ENCODE results near the gene CGB7.

CGB7 gene

DNA sequence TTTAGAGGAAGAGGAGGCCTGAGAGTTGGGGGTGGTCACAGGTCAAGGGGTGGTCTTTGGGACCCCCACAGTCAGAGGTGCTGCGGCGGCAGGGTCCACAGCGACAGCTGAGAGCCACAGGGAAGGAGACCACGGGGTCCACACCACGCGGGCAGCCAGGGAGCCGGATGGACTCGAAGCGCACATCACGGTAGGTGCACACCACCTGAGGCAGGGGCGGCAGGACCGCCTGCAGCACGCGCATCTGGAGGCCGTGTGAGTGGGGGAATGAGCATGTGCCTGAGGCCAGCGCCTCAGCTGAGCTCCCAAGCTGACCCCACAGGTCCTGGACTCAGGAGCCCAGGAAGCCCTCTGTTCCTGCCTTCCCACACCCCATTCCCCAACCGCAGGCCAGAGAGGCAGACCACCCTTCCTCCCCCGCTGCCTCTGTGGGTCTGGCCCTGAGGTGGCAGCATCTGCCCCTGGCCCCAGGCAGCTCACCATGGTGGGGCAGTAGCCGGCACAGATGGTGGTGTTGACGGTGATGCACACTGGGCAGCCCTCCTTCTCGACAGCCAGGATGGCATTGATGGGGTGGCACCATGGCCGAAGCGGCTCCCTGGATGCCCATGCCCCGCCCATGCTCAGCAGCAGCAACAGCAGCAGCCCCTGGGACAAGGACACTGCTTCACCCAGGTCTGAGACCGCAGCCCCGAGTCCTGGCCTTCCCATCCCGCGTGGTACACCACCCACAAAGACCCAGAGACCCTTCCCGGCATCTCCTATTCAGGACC is 41.3 kb downstream of the CGB7 start:
- no peak for DNase-seq (ENCODE audit: low spot score)

DNA sequence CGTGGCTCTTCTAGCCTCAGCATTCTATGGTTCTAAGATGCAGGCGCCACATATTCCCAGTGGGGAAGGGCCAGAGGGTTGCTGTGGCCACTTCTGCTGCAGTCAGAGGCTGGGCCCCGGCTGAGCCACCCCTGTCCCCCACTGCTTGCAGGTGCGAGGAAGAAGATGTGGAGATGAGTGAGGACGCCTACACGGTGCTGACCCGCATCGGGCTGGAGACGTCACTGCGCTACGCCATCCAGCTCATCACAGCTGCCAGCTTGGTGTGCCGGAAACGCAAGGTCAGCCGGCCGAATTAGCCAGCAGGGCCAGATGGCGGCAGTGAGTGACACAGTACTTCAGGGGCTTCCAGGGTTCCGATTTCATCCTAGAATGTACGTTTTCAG is 42.7 kb downstream of the CGB7 start:
- DNase-seq (ENCODE audit: low spot score) = no peak

DNA sequence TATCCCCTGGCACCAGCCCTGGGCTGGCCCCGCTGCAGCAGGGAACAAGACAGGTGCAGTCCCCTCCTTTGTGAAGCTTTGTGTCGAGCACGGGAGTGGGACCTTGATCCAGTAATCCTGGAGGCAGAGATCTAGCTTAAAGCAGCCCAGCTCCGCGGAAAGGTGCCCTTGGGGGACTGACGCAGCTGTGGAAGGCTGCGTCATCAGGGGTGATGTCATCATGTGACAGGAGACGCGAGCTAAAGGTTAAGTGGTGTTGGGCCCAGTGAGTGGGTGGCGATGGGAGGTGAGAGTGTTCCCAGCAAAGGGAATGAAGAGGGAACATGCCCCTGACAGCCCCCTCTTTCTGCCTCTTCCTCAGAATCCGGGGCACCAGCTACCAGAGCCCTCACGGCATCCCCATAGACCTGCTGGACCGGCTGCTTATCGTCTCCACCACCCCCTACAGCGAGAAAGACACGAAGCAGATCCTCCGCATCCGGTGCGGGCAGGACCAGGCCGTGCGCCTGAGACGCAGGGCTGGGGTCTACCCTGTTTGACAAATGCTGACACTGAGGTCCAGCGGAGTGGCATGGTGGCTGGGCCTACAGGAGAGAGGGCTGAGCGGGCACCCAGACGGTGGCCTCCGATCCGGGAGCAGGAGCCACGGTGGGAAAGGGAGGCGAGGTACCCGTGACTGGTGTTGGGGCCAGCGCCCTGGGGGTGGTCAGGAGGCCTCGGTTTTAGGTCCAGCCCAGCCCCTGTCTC is 43.3 kb downstream of the CGB7 start:
- DNase-seq (ENCODE audit: low spot score) = no peak

DNA sequence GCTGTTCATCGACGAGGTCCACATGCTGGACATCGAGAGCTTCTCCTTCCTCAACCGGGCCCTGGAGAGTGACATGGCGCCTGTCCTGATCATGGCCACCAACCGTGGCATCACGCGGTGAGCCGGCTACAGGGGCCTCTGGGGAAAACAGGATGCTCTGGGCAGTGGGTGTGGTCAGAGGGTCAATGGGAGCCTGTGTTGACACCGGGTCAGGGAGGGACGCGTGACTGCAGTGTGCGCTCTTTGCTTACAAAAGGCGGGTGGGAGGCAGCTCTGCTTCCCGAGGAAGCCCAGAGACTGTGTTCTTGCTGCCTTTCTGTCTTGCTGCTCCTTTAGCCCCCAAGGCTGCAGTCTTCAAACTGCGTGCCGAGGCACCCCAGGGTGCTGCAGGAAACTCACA is 46.4 kb downstream of the CGB7 start:
- DNase-seq (ENCODE audit: low spot score) = no peak

DNA sequence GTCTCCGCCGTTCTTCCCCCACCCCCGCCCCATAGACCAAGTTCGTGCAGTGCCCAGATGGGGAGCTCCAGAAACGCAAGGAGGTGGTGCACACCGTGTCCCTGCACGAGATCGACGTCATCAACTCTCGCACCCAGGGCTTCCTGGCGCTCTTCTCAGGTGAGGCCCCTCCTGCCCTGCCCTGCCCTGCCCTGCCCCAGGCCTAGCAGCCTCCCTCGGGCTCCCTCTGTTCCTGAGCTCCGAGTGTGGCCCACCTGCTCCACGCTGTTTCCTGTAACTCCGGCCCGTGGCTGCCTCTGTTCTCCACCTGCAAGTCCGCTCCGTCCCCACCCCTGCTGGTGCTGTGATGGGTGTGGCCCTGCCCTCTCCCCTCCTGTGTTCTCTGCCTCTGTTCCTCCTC is 47.1 kb downstream of the CGB7 start:
- DNase-seq (ENCODE audit: low spot score) = no peak

DNA sequence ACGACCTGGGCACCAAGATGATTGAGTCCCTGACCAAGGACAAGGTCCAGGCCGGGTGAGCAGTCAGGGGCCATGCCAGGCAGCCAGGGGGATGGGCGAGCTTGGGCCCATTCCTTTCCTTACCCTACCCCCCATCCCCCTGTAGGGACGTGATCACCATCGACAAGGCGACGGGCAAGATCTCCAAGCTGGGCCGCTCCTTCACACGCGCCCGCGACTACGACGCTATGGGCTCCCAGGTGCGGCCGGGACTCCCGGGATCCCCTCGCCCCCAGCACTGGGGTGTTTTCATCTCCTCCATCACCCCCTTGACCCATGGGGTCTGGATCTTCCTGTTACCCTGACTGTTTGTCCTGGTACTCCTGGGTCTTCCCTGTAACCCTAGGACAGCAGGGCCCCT is 47.7 kb downstream of the CGB7 start:
- no peak for DNase-seq (ENCODE audit: low spot score)

DNA sequence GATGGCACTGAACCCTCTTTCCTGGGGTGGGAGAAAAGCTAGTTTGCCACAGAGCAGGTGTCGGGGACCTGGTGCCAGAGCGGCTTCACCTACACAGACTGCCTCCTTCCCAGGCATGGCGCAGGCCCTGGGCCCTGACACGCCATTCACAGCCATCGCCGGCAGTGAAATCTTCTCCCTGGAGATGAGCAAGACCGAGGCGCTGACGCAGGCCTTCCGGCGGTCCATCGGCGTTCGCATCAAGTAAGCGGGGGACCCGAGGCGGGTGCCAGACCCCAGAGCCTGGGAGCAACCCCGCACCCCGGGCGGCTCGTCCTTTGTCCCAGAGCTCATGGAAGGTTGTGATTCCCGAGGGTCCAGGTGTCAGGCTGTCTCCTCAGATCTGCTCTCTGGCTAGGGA is 50.6 kb downstream of the CGB7 start:
- DNase-seq (ENCODE audit: low spot score) = no peak

DNA sequence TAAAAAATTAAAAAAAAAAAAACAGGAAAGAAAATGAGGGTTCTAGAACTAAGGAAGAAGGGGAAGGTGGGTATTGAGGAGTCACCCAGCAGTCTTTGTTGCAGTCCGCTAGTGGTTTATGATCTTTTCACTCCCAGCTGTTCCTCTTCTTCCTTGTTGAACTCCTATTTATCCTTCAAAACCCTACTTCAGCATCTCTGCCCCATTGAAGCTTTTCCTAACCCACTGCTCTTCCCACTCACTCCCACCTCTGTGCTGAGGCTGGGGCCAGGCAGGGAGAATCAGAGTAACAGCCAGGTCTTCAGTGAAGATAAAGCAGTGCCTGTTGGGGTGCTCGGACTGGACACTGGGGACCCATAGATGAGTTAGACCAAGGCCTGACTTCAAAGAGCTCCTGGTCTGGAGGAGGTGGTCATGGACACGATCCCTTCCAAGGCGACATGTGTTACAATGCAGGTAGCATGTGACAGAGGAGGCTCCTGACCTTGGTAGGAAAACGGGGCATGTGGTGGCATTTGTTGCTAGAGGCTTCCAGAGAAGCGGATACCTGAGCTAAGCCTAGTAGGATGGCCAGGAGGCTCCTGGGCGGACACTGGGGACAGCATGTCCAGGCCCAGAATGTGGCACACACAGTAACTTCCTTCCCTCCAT is 52.5 kb downstream of the CGB7 start:
- no peak for DNase-seq (ENCODE audit: low spot score)
